HG03378 (cell line): ENCODE measurements around the gene SRL.
"Not testable (repeated sequence)": the region's sequence is repeated elsewhere in the genome, so short reads cannot be mapped to it uniquely, and the experiment has no call there.

Source experiments
- ATAC-seq: cut with Tn5 transposase; IDR thresholded peaks from one replicate; pipeline ENCODE4 v1.9.1; 2021; ENCODE audit warnings: mild to moderate bottlenecking, moderate library complexity; ENCODE audit not compliant: unreplicated experiment

Gene SRL

DNA sequence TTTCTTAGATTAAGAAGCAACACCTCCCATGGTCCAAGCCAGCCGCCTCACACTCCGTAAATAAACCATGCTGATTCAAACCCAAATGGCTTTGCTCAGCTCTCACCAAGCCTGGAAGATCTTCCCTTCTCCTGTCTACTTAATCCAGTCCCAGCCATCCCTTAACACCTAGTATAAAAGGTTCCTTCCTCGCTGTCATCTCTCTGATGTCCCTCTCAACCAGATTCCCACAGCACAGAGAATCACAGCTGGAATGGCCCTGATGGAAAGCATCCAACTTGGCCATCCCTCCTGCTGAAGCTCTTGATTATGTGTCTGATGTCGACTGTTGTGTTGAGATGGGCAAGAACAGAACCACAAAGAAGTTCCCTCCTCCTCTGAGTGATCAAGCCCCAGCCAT lies 75.1 kb downstream of the SRL start:
- no peak for ATAC-seq

DNA sequence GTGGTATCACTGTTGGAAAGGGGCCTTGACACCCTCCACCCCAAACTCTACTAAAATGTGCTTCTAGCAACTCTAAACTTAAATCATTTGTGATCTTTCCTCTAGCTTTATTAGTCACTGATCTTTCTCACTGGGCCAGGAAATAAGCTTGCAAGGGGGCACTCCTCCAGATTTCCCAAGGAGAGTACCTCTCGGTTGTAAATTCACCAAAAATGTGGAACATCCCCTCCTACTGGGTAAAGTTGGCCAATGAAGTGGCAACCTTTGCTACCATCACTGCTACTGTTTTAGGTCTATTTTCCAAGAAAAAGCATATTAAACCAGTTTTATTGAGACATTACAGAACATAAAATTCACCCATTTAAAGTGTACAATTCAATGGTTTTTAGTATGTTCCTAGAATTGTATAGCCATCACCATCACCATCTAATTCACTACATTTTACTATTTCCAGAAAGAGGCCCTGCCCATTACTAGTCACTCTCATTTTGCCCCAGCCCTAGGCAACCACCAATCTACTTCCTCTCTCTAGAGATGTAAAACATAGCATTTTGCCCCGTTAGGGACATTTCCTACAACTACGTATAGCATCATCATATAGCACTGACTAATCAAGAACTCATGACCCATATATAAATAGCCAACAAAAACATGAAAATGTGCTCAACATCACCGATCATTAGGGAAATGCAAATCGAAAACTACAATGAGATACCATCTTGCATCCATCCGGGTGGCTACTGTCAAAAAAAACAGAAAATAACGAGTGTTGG lies 81.0 kb downstream of the SRL start:
- peak; percentile 87 for ATAC-seq

DNA sequence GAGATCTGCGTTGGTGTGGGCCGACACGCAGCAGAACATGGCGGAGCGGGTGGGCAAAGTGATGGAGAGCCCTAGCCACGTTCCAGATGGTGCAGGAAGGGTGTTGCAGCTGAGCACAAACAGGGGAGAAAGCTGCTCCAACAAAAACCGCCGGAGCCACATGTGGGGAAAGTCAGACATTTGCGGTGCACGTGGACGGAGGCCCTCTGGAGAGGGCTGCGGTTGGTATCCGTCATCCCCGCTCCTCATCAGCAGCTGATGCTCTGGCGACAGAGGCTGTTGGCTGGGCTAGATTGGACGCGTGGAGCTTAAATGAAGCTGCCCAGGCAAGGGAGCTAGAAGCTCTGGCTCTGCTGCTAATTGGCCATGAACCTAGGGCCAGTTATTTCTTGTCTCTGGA lies 82.2 kb downstream of the SRL start:
- no peak for ATAC-seq

DNA sequence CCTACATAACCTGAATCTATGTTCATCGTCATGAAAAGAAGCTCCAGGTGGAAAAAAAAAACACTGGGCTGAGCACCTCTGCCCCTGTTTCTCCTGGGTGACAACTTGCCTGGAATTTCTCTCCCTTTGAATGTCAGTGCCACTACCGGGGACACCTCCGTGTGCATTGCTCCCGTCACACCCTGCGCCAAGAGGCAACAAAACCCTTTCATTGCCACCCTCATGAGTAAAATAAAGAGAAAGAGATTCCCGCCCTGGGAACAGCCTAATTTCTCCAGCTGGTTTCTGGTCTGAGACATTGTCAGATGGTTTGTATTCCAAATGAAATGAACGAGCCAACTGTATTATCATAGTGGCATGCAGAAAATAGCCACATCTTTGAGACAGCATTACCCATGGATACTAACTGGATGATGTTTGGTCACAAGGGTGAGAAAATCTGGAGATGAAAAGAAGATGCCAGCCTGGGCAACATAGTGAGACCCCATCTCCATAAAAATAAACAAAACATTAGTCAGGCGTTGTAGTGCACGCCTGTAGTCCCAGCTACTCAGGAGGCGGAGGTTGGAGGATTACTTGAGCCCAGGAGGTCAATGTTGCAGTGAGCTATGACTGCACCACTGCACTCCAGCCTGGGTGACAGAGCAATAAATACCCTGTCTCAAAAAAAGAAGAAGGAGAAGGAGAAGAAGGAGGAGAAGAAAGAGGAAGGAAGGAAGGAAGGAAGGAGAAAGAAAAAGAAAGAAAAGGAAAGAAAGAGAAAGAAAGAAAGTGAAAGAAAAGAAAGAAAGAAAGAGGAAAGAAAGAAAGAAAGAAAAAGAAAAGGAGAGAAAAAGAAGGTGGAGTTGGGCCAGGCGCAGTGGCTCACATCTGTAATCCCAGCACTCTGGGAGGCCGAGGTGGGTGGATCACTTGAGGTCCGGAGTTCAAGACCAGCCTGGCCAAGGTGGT lies 83.5 kb downstream of the SRL start:
- no peak for ATAC-seq

DNA sequence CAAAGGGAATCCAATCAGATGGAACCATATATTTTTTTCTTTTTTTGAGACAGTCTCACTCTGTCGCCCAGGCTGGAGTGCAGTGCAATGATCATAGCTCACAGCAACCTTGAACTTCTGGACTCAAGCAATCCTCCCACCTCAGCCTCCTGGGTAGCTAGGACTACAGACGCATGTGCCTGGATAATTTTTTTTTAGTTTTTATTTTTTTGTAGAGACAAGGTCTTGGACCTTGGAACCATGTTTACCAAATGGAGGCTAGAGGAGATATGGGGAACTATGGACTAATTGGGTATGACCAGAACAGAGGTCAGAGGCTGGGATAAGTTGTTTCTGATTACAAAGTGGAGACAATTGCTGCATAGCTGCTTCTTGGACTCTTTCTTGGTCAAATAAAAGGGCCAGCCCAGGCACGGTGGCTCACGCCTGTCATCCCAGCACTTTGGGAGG lies 84.5 kb downstream of the SRL start:
- ATAC-seq: no peak

DNA sequence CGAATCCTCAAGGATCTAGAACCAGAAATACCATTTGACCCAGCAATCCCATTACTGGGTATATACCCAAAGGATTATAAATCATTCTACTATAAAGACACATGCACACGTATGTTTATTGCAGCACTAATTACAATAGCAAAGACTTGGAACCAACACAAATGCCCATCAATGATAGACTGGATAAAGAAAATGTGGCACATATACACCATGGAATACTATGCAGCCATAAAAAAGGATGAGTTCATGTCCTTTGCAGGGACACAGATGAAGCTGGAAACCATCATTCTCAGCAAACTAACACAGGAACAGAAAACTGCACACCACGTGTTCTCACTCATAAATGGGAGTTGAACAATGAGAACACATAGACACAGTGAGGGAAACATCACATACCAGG lies 85.4 kb downstream of the SRL start:
- ATAC-seq: not testable (repeated sequence)

DNA sequence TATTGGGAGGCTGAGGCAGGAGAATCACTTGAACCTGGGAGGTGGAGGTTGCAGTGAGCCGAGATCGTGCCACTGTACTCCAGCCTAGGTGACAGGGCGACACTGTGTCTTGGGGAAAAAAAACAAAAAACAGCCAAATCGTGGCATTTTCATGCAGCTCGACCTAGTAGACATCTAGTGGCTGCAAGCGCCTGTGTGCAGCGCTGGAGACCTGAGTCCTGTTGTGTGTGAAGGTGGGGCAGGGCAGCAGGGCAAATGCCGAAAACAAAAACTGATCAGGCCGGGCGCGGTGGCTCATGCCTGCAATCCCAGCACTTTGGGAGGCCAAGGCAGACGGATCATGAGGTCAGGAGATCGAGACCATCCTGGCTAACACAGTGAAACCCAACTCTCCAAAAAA lies 88.5 kb downstream of the SRL start:
- not testable (repeated sequence) for ATAC-seq

DNA sequence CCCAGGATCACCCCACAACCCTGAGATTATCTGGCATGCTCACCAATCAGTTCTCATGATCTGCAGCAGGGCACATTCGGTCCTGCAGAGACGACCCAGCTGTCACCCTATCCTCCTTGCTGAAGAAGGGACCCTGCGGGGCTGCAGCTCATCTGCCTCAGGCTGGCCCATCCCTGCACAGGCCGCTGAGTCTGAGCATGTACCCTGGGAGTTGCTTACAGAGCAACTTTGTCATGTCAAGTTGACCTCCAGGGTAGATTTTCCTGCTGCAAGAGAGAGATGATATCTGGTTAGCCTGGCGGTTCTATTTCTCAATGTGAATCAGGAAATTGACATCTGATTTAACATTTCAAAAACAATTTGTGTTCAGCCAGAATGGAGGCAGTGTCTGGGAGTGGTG lies 89.6 kb downstream of the SRL start:
- no peak for ATAC-seq

DNA sequence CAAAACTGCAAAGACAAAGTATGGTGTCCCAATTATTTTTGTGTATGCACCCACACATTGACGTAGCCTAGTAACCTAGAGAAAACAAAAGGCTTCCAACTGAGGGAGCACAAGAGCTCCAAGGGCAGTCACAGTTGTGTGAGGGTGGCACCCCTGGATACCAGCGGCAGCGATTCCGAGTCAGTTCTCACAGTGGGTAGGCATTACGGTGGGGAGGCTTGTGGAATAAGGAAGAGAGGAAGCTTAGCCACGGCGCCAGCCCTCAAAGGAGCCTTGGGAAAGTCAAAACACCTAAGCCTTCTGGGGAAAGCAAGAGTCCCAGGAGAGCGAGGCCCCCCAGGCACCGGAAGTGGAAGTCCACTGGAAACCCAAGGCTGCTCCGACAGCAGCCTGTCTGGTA lies 94.6 kb downstream of the SRL start:
- no peak for ATAC-seq

DNA sequence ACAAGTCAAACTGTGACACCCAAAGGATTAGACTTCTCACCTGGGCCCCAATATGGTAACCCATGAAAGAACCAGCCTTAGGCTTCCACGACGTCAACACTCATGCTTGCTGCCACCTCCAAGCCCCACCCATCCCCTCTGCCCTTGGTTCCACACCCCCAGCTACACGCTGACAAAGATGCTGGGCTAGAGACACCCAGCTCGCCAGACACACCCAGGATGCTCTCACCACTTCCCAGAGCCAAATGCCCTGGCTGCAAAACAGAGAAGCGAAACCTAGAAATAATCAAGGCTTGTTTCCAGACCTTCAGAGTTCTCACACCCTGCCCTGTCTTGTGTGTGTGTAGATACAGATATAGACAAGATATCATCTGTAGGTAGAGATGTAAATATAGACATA lies 99.6 kb downstream of the SRL start:
- peak; percentile 71 for ATAC-seq

DNA sequence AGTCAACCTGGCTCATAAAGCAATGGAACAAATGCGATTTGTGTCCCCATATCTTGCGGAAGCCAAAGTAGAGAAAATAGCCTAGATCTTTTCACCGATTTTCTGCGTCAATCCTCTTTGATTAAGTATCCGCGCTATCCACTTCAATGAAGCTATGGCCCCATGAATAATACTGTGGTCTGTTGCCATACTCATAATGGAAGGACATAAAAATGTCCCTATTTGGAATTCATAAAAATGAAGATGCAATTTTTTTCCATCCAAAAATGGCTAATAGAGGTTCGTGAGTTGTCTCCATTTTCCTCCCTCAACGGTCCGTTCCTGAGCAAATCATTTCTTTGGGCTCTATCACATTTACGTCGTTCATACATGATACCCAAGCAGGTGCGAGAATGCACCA lies 100.3 kb downstream of the SRL start:
- no peak for ATAC-seq

DNA sequence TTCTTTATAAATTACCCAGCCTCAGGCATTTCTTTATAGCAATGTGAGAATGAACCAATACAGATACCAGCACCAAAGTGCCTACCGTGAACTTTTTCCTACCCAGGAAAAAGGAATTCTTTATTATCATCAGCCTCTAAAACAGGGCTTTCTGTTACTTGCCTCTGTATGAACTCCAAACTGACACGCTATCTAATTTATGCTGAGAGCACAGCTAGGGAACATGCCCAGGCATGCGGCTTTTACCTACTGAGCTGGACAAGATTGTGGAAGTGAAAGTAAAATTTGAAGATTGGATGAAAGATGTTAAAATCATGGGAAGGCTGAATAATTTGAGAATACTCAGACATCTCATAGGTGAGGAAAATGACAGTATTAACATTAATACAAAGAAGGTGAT lies 101.2 kb downstream of the SRL start:
- no peak for ATAC-seq

DNA sequence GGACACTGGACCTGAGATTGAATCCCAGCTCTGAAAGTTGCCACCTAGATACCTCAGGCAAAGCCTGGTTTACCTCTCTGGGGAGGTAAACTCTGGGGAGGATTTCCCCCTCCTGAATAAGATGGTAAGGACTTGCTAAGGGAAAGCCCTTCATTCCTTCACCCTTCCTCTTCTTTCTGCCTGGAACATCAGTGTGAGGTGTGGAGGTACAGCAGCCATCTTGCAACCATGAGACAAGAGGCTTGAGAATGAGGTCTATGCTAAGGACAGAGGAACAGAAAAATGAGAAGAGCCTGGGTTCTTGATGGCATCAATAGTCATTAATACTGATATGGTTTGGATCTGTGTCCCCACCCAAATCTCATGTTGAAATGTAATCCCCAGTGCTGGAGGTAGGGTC lies 101.9 kb downstream of the SRL start:
- ATAC-seq: no peak
